Memory B cell (primary cell): ENCODE data around the gene FBXO22.

ENCODE experiments used
- ATAC-seq: fragments of 150-1000 bp; cut with Tn5 transposase; 2 replicates; pipeline ENCODE4 v1.10.0; 2021; ENCODE audit warnings: low read depth, mild to moderate bottlenecking, moderate library complexity
- DNase-seq, 2 donors: peaks; one replicate each; pipeline ENCODE4 v3.0.0; 2022; ENCODE audit warnings: low spot score in 2 of 2
- H3K27ac Mint-ChIP-seq: one replicate; pipeline ENCODE4 v1.8.0; 2022; ENCODE audit warnings: mild to moderate bottlenecking, moderate library complexity, mixed read lengths
- H3K27me3 Mint-ChIP-seq: one replicate; pipeline ENCODE4 v1.8.0; 2022; ENCODE audit warnings: mixed read lengths
- H3K36me3 Mint-ChIP-seq: one replicate; pipeline ENCODE4 v1.8.0; 2022; ENCODE audit warnings: mild to moderate bottlenecking, mixed read lengths
- H3K4me1 Mint-ChIP-seq: one replicate; pipeline ENCODE4 v1.8.0; 2022; ENCODE audit warnings: mixed read lengths
- H3K4me3 Mint-ChIP-seq: one replicate; pipeline ENCODE4 v1.8.0; 2022; ENCODE audit warnings: mild to moderate bottlenecking, moderate library complexity, mixed read lengths
- H3K9me3 Mint-ChIP-seq: one replicate; pipeline ENCODE4 v1.8.0; 2022; ENCODE audit warnings: mixed read lengths

Gene FBXO22

GRCh38 chr15:75927601-75928000, 23.9 kb downstream of the FBXO22 start:
- Mint-ChIP-seq H3K36me3 (peaks cover 33% of the 10 kb centered on the region), H3K27ac (peak overlapping the region; percentile 3), H3K9me3 (no peaks in the 10 kb centered on the region), H3K4me3 (no peak overlapping the region), H3K4me1 (peaks cover 35% of the 10 kb centered on the region), H3K27me3 (no peaks in the 10 kb centered on the region)
- DNase-seq (no peak), ATAC-seq (no peak)

DNA sequence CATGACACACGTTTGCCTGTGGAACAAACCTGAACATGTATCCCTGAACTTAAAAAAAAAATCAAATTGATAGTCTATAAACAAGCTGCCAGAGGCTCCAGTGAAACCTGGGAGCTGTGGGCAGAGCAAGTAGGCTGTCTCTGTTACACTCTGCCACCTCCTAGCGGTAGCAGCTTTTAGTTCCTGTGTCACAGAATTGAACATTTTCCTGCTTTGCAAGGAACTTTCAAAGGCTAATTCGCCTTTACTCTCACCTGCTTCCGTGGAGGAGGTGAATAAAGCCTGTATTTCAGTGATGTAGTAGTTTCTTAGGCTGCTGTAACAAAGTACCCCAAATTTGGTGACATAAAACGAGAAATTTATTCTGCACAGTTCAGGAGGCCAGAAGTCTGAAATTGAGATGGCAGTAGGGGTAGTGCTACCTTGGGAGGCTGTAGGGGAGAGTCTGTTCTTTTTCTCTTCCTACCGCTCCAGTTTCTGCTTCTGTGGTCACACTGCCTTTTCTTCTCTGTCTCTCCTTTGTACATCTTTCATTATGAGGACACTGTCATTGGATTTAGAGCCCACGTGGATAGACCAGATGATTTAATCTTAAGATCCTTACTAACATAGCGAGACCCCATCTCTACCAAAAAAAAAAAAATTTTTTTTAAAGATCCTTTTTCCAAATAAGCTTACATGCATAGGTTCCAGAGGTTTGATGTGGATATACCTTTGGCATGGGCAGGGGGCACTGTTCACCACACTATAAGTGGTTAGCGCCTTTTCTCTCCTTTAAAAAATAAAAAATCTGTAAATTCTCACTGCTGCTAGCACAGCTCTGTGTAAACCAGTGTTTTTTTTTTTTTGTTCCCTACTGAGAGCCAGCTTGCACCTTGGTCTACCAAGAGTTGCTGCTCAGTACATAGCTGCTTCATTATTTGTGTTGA, 25.3 kb downstream of the FBXO22 start:
- Mint-ChIP-seq H3K9me3 (no peaks in the 10 kb centered on the region), H3K4me1 (peaks cover 32% of the 10 kb centered on the region), H3K36me3 (peaks cover 31% of the 10 kb centered on the region), H3K27ac (no peak overlapping the region), H3K27me3 (no peaks in the 10 kb centered on the region), H3K4me3 (no peak overlapping the region)
- ATAC-seq (no peak), DNase-seq (no peak)

- H3K36me3 Mint-ChIP-seq, result peaks cover 33% of the 10 kb centered on the region
- H3K4me3 Mint-ChIP-seq, result no peak overlapping the region
- ATAC-seq, result no peak
- DNase-seq, result no peak
- H3K27me3 Mint-ChIP-seq, result no peaks in the 10 kb centered on the region
- H3K4me1 Mint-ChIP-seq, result peaks cover 27% of the 10 kb centered on the region
- no peaks in the 10 kb centered on the region for H3K9me3 Mint-ChIP-seq
- H3K27ac Mint-ChIP-seq, result no peak overlapping the region
Observed at GRCh38 chr15:75929799-75930565, 26.3 kb downstream of the FBXO22 start.

DNA sequence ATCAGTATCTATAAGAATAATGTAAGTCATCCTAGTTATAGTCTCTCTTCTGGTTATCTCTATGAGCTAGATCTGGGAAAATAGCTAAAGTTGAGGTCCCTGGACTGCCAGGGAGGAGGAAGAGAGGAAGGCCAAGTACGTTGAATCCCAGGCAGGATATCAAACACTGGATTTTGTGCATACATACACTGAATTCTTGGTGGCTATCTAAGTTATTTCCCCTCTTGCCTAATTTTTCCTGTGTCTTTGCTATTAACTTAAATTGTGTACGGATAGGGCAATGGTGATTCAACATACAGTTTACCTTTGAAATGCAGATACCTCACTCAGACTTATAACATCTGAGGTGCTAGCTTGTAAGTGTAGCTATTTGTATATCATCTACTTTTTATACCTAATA, 27.2 kb downstream of the FBXO22 start:
- peaks cover 29% of the 10 kb centered on the region for H3K36me3 Mint-ChIP-seq
- H3K9me3 Mint-ChIP-seq, result no peaks in the 10 kb centered on the region
- H3K4me1 Mint-ChIP-seq, result peaks cover 23% of the 10 kb centered on the region
- ATAC-seq (no peak), DNase-seq (no peak)
- no peak overlapping the region for H3K27ac Mint-ChIP-seq
- H3K27me3 Mint-ChIP-seq, result no peaks in the 10 kb centered on the region
- no peak overlapping the region for H3K4me3 Mint-ChIP-seq

DNA sequence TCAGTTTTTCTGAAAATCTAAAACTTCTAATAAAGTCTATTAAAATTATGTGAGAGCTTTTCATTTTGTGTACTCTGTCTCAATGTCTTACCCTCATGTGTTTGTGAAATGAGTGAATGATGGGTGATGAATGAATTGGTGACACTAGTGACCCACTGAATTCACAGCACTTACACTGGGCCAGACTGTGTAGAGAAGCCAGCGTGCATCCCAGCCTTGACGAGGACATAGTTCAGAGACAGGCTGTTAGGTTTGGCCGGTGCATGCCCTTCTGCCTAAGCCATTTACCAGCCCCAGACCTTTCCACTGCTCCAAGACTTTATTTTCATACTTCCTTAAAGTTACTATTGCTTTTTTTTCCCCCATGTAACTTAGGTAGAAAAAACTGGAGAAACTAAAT, 38.8 kb downstream of the FBXO22 start:
- no peak overlapping the region for H3K27ac Mint-ChIP-seq
- H3K4me1 Mint-ChIP-seq, result no peaks in the 10 kb centered on the region
- peaks cover 5% of the 10 kb centered on the region for H3K27me3 Mint-ChIP-seq
- peaks cover 5% of the 10 kb centered on the region for H3K9me3 Mint-ChIP-seq
- ATAC-seq (no peak), DNase-seq (no peak)
- no peak overlapping the region for H3K4me3 Mint-ChIP-seq
- H3K36me3 Mint-ChIP-seq, result peaks cover 9% of the 10 kb centered on the region

GRCh38 chr15:75943246-75943645, 39.6 kb downstream of the FBXO22 start:
- ATAC-seq (no peak), DNase-seq (no peak)
- no peak overlapping the region for H3K27ac Mint-ChIP-seq
- H3K27me3 Mint-ChIP-seq, result peaks cover 5% of the 10 kb centered on the region
- no peak overlapping the region for H3K4me3 Mint-ChIP-seq
- H3K36me3 Mint-ChIP-seq, result peaks cover 4% of the 10 kb centered on the region
- peaks cover 4% of the 10 kb centered on the region for H3K9me3 Mint-ChIP-seq
- no peaks in the 10 kb centered on the region for H3K4me1 Mint-ChIP-seq

DNA sequence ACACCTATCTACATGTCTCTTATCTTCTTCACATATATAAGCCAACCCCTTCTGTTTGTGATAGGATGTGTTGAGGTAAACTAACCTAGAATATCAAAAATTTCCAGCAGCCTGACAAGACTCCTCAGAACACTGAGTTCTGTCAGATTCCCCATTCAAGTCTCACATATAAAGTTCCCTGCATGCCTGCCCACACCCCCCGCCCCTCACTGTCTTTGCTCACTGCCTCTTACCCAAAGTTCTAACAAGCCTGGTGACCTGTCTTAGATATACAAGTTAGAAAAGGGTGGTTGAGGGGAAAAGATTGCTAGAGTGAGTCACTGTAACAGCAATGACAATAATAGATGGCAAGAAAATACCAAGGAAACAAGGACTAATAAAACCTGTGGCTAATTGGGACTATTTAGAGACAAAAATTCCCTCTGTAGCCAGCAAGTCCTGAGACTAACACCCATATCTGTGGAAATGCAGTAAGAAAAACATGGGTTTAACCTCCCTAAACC, 40.1 kb downstream of the FBXO22 start:
- Mint-ChIP-seq H3K4me3 (no peak overlapping the region), H3K36me3 (no peaks in the 10 kb centered on the region), H3K9me3 (peaks cover 3% of the 10 kb centered on the region), H3K4me1 (no peaks in the 10 kb centered on the region), H3K27ac (no peak overlapping the region), H3K27me3 (peaks cover 5% of the 10 kb centered on the region)
- no peak for DNase-seq
- ATAC-seq, result no peak

DNA sequence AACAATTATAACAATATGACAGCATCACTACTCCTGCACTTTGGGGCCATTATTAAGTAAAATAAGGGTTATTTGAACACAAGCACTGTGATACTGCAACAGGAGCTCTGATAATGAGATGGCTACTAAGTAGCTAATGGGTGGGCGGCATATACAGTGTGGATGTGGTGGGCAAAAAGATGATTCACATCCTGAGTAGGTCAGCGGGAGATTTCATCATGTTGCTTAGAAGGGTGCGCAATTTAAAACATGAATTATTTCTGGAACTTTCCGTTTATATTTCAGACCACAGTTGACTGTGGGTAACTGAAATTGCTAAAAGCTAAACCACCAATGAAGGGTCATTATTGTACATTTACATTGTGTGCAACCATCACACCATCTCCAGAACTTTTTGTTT, 42.3 kb downstream of the FBXO22 start:
- Mint-ChIP-seq H3K4me3 (no peak overlapping the region), H3K9me3 (peaks cover 2% of the 10 kb centered on the region), H3K27ac (no peak overlapping the region), H3K27me3 (peaks cover 5% of the 10 kb centered on the region), H3K36me3 (no peaks in the 10 kb centered on the region), H3K4me1 (no peaks in the 10 kb centered on the region)
- DNase-seq (no peak), ATAC-seq (no peak)

GRCh38 chr15:75947092-75947491, 43.4 kb downstream of the FBXO22 start:
- no peak for ATAC-seq
- H3K9me3 Mint-ChIP-seq, result peaks cover 2% of the 10 kb centered on the region
- H3K27ac Mint-ChIP-seq, result no peak overlapping the region
- peaks cover 5% of the 10 kb centered on the region for H3K27me3 Mint-ChIP-seq
- H3K4me3 Mint-ChIP-seq, result no peak overlapping the region
- H3K4me1 Mint-ChIP-seq, result no peaks in the 10 kb centered on the region
- no peaks in the 10 kb centered on the region for H3K36me3 Mint-ChIP-seq
- DNase-seq, result no peak

GRCh38 chr15:75948761-75949296, 45.2 kb downstream of the FBXO22 start:
- Mint-ChIP-seq H3K4me3 (no peak overlapping the region), H3K36me3 (no peaks in the 10 kb centered on the region), H3K9me3 (peaks cover 2% of the 10 kb centered on the region), H3K4me1 (no peaks in the 10 kb centered on the region), H3K27ac (no peak overlapping the region), H3K27me3 (peaks cover 5% of the 10 kb centered on the region)
- DNase-seq (no peak), ATAC-seq (no peak)

- no peaks in the 10 kb centered on the region for H3K4me1 Mint-ChIP-seq
- no peak overlapping the region for H3K4me3 Mint-ChIP-seq
- no peaks in the 10 kb centered on the region for H3K36me3 Mint-ChIP-seq
- H3K27me3 Mint-ChIP-seq, result peaks cover 6% of the 10 kb centered on the region
- DNase-seq, result no peak
- no peak for ATAC-seq
- no peaks in the 10 kb centered on the region for H3K9me3 Mint-ChIP-seq
- H3K27ac Mint-ChIP-seq, result no peak overlapping the region
Observed at GRCh38 chr15:75952525-75952924, 48.8 kb downstream of the FBXO22 start.

DNA sequence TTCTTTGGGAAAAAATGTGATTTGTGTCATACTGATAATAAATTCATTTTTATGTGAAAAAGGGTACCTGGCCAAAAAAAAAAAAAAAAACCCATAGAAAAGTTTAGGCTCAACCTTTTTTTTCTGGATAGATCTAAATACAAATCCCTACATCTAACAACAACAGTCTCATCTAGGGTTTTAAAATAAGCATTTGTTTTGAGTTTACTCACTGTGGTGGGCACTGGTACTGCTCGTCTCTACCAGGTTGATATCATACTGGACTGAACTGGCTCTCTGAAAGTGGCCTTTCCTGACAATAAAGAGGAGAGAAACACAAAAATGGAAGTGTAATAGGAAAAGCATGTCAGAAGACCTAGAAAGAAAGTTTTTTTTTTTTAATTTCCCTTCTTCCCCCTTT, 52.0 kb downstream of the FBXO22 start:
- Mint-ChIP-seq H3K4me1 (no peaks in the 10 kb centered on the region), H3K27me3 (peaks cover 7% of the 10 kb centered on the region), H3K9me3 (no peaks in the 10 kb centered on the region), H3K4me3 (no peak overlapping the region), H3K36me3 (no peaks in the 10 kb centered on the region), H3K27ac (no peak overlapping the region)
- DNase-seq, result no peak
- no peak for ATAC-seq

- Mint-ChIP-seq H3K27ac (no peak overlapping the region), H3K4me3 (no peak overlapping the region)
- no peak for ATAC-seq
Observed at GRCh38 chr15:75961331-75961730, 57.7 kb downstream of the FBXO22 start.

GRCh38 chr15:75966073-75966472, 62.4 kb downstream of the FBXO22 start:
- Mint-ChIP-seq H3K9me3 (peaks cover 3% of the 10 kb centered on the region), H3K27ac (no peak overlapping the region), H3K4me3 (no peak overlapping the region), H3K36me3 (peaks cover 5% of the 10 kb centered on the region), H3K4me1 (no peaks in the 10 kb centered on the region), H3K27me3 (peaks cover 5% of the 10 kb centered on the region)
- DNase-seq (no peak), ATAC-seq (no peak)

More at GRCh38 chr15:75961331-75961730, 57.7 kb downstream of the FBXO22 start:
- no peak for DNase-seq
- Mint-ChIP-seq H3K36me3 (peaks cover 5% of the 10 kb centered on the region), H3K4me1 (no peaks in the 10 kb centered on the region), H3K27me3 (peaks cover 7% of the 10 kb centered on the region), H3K9me3 (peaks cover 3% of the 10 kb centered on the region)
